Upper lobe of left lung (tissue), 6 donors: ENCODE measurements around the gene CLIP2. TPM values are rescaled to one million over a fixed set of nuclear protein-coding genes. Genes with fewer than 3 reads are reported as not detected.

Experiments used
- ATAC-seq, 2 donors: fragments of 200-7000 bp; cut with Tn5 transposase; one replicate each; pipeline ENCODE4 v1.9.1; 2022; ENCODE audit warnings: mild to moderate bottlenecking in 2 of 2, moderate library complexity in 2 of 2; ENCODE audit not compliant: low FRiP score in 2 of 2
- DNase-seq, 2 donors: peaks; one replicate each; pipeline ENCODE4 v3.0.0-alpha.2; 2019 to 2020
- H3K27ac ChIP-seq, 4 donors: fragments of 200-600 bp; sonication (generic); one replicate each; pipeline ENCODE4 v1.5.1; 2016 to 2019
- H3K27me3 ChIP-seq, 4 donors: fragments of 200-600 bp; sonication (generic); one replicate each; pipeline ENCODE4 v1.5.1; 2017 to 2019
- H3K36me3 ChIP-seq, 4 donors: fragments of 200-600 bp; sonication (generic); one replicate each; pipeline ENCODE4 v1.5.1; 2016 to 2019
- H3K4me1 ChIP-seq, 4 donors: fragments of 200-600 bp; sonication (generic); one replicate each; pipeline ENCODE4 v1.5.1; 2018 to 2019
- H3K4me3 ChIP-seq, 4 donors: fragments of 200-600 bp; sonication (generic); one replicate each; pipeline ENCODE4 v1.5.1; 2017 to 2019; ENCODE audit warnings: mild to moderate bottlenecking in 2 of 4, moderate library complexity in 1 of 4
- H3K9me3 ChIP-seq, 4 donors: fragments of 200-600 bp; sonication (generic); one replicate each; pipeline ENCODE4 v1.5.1; 2018 to 2019
- CTCF ChIP-seq, 6 experiments: fragments of 450-650 bp in 4 of 6; fragments of 200-600 bp in 2 of 6; sonication (generic) in 2 of 6; IDR thresholded peaks; one replicate each; pipeline ENCODE4 v1.5.1; 2016 to 2019; ENCODE audit warnings: antibody characterized with exemption in 6 of 6
- EP300 ChIP-seq, 4 donors: sonication (generic); formaldehyde crosslinking; IDR thresholded peaks; one replicate each; pipeline ENCODE4 v1.5.1; 2017; ENCODE audit warnings: antibody characterized with exemption in 4 of 4, control low read depth in 2 of 4
- POLR2A ChIP-seq, 4 donors: fragments of 450-650 bp; IDR thresholded peaks; one replicate each; pipeline ENCODE4 v1.5.1; 2016 to 2017; ENCODE audit warnings: antibody characterized with exemption in 4 of 4, mild to moderate bottlenecking in 2 of 4
- POLR2AphosphoS5 ChIP-seq, 2 donors: sonication (generic); formaldehyde crosslinking; IDR thresholded peaks; one replicate each; pipeline ENCODE4 v1.5.1; 2017; ENCODE audit warnings: antibody characterized with exemption in 2 of 2
- WGBS, 2 donors: methylation state at CpG; one replicate each; pipeline ENCODE4 v1.1.5; 2017 to 2018; 5-methylcytosine and 5-hydroxymethylcytosine counted together
- total RNA-seq, 6 donors: library from RNA; depleted of rRNA in 4 of 6; stranded (reverse); fragments of >200 nt in 4 of 6; gene quantifications; one replicate each; pipeline versions ENCODE4 v1.1.0 to v1.2.1, GENCODE V29; 2016 to 2021
- donor health status: DM: no; HTN: no; CAD: no; lungs with moderate emphysema.
- donor health status: DM: no; HTN: yes; CAD: no; lungs with severe emphysema.

Gene CLIP2
- total RNA-seq, 6 donors from 2014 or later = 12.1 to 55.5 (median 24.8) TPM

GRCh38 chr7:74275401-74275881 lies 13.8 kb upstream of the CLIP2 start:
- no peak for ATAC-seq
- TF ChIP-seq POLR2A (IDR thresholded peaks at IDR 0.05) (no peak), EP300 (IDR thresholded peaks at IDR 0.05) (no peak), CTCF (IDR thresholded peaks at IDR 0.05) (peak in 5 of 6 experiments; percentile 18 to 41 (median 32))
- H3K9me3 ChIP-seq = no peaks in the 10 kb centered on the region
- no peaks in the 10 kb centered on the region for H3K27me3 ChIP-seq
- H3K4me1 ChIP-seq = peaks cover 22 to 34% (median 32%) of the 10 kb centered on the region in 4 donors
- DNase-seq = peak in 1 of 2 donors; percentile 75
- H3K4me3 ChIP-seq = no peak overlapping the region
- H3K27ac ChIP-seq = no peak overlapping the region
- 68 to 82% methylated on average over 2 to 3 of the region's 6 CpGs for WGBS, 2 donors
- no peaks in the 10 kb centered on the region for H3K36me3 ChIP-seq

- TF ChIP-seq CTCF (IDR thresholded peaks at IDR 0.05) (no peak), POLR2AphosphoS5 (IDR thresholded peaks at IDR 0.05) (no peak), EP300 (IDR thresholded peaks at IDR 0.05) (no peak), POLR2A (IDR thresholded peaks at IDR 0.05) (no peak)
- Histone ChIP-seq H3K27ac (no peak overlapping the region), H3K36me3 (no peaks in the 10 kb centered on the region), H3K4me1 (peaks cover 15 to 20% (median 16%) of the 10 kb centered on the region in 4 donors), H3K9me3 (no peaks in the 10 kb centered on the region), H3K4me3 (no peak overlapping the region), H3K27me3 (no peaks in the 10 kb centered on the region)
- ATAC-seq (no peak), DNase-seq (no peak)
- WGBS, 2 donors = 94 to 97% methylated on average over 3 to 4 of the region's 4 CpGs
These were observed 11.6 kb upstream of the CLIP2 start for GRCh38 chr7:74277636-74278035.

- no peak for TF ChIP-seq EP300 (IDR thresholded peaks at IDR 0.05)
- TF ChIP-seq POLR2AphosphoS5 (IDR thresholded peaks at IDR 0.05) = peak in 1 of 2 donors; percentile 24
- no peaks in the 10 kb centered on the region for H3K36me3 ChIP-seq
- WGBS, 2 donors = 85 to 93% methylated on average over 8 of the region's 8 CpGs
- H3K27me3 ChIP-seq = no peaks in the 10 kb centered on the region
- no peak overlapping the region for H3K4me3 ChIP-seq
- ATAC-seq (no peak), DNase-seq (no peak)
- H3K4me1 ChIP-seq = peaks cover 13 to 15% (median 14%) of the 10 kb centered on the region in 4 donors
- H3K9me3 ChIP-seq = no peaks in the 10 kb centered on the region
- no peak overlapping the region for H3K27ac ChIP-seq
These were observed 8.2 kb upstream of the CLIP2 start for GRCh38 chr7:74280985-74281384.

- ATAC-seq (no peak), DNase-seq (no peak)
- Histone ChIP-seq H3K27ac (no peak overlapping the region), H3K27me3 (no peaks in the 10 kb centered on the region), H3K36me3 (no peaks in the 10 kb centered on the region), H3K4me3 (no peak overlapping the region), H3K9me3 (no peaks in the 10 kb centered on the region), H3K4me1 (peaks cover 13 to 15% (median 14%) of the 10 kb centered on the region in 4 donors)
- WGBS, 2 donors = 76 to 86% methylated on average over 14 of the region's 14 CpGs
- TF ChIP-seq POLR2AphosphoS5 (IDR thresholded peaks at IDR 0.05) (no peak), CTCF (IDR thresholded peaks at IDR 0.05) (no peak), POLR2A (IDR thresholded peaks at IDR 0.05) (no peak), EP300 (IDR thresholded peaks at IDR 0.05) (no peak)
These were observed 6.3 kb upstream of the CLIP2 start for GRCh38 chr7:74282748-74283459.

GRCh38 chr7:74283858-74284447 lies 5.3 kb upstream of the CLIP2 start:
- H3K9me3 ChIP-seq = no peaks in the 10 kb centered on the region
- H3K4me3 ChIP-seq = no peak overlapping the region
- H3K4me1 ChIP-seq = peaks cover 20 to 25% (median 22%) of the 10 kb centered on the region in 4 donors
- no peak for ATAC-seq
- H3K36me3 ChIP-seq = no peaks in the 10 kb centered on the region
- no peaks in the 10 kb centered on the region for H3K27me3 ChIP-seq
- no peak overlapping the region for H3K27ac ChIP-seq
- peak in 1 of 2 donors; percentile 28 for TF ChIP-seq POLR2AphosphoS5 (IDR thresholded peaks at IDR 0.05)
- TF ChIP-seq EP300 (IDR thresholded peaks at IDR 0.05) = no peak
- no peak for DNase-seq
- WGBS, 2 donors = 68 to 69% methylated on average over 9 of the region's 9 CpGs
